C1 segment of cervical spinal cord (tissue), 14 donors: ENCODE data around the gene SLC25A5.
"Not testable (repeated sequence)": the region's sequence is repeated elsewhere in the genome, so short reads cannot be mapped to it uniquely, and the experiment has no call there.

Experiments used
- DNase-seq, 14 donors: peaks; one replicate each; lab custom pipeline; 2025; lab: John Stamatoyannopoulos, UW

SLC25A5 gene

DNA sequence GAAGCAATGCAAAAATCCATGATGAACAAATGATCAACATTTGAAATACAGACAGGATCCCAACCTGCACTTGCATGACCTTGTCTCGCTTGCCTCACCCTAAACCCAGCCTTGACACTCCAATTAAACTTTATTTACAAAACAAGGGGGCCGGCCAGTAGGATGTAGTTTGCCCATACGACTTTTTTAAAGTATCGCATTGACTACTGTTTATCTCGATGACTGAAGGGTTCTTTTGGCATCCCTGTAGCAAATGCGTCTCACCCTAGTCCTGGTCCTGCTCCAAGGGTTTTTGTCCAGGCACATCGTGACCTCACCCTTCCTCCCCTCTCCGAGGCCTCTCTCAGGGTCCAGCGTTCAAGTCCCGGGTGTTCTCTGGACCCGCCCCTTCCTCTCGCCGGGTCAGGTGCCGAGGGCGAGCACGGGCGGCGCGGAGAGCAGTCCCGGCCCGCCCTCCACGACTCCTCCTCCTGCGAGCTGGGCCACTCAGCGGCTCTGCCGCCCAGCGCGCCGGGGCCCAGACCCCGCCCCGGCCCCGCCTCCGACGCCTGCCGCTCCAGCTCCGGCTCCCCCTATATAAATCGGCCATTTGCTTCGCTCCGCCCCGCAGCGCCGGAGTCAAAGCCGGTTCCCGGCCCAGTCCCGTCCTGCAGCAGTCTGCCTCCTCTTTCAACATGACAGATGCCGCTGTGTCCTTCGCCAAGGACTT, at the start of gene SLC25A5:
Gene SLC25A5 (plus strand): TSS at position 603 of the 709 bp plus-strand sequence. CDS start 72 bp downstream, at position 675.
- peak; percentile 6 to 83 (median 70) for DNase-seq

DNA sequence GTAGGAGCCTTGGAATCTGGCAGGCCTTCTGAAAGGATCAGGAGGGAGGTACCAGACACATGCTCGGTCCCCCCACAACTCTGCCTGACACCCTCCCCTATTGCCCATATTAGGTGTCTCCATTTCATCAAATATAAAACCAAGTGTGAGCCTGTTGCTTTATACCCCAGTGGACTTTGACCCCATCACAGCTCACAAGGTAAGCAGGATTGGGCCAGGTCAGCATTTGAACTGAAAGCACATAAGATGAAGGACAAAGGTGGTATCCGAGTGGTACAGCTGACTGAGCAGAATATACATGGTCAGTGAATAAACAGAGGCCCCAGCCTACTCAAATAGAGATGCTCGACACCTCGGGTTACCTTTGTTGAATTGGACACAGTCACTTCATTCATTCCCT, 49.1 kb upstream of the SLC25A5 start:
- no peak for DNase-seq

DNA sequence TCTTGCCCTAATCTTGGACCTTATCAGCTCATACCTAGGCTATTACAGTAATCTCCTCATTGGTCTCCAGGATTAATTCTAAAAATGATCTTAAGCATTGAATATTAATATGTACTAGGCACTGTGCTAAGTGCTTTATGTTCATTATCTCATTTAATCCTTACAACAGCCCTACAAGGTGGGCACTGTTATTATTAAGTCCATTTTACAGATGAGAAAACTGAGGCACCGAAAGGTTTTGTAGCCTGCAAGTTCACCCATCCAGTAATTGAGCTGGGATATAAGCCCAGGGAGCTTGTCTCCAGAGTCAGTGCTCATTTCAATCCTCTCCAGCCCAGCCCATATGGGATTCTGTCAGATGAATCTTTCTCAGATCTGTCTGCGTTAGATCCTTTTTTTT, 48.3 kb upstream of the SLC25A5 start:
- no peak for DNase-seq

DNA sequence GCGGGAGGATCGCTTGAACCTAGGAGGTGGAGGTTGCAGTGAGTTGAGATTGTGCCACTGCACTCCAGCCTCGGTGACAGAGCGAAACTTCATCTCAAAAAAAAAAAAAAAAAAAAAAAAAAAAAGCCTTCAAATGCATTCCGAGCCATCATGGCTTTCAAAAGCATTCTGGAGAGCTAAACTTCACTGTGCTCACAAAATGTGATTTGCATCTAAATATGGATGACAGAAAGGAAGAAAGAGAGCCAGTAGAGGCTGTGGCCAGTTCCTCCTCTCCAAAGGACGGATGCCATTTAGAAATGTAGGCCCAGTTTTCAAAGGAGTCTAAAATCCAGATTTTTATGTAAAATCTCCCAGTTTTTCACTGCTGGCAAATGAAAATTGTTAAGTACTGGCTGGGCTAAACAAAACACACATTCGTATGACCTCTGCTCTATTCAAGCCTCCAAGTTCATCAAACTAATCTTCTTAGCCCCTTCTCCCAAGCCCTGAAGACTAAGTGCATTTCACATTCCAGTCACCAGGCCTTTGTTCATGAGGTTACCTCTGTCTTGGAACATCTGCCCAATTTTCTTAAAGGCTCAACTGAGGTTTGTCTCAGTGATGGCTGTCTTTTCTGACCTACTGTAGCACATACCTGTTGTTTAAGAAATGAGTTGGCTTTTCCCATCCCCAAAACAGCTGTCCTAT, 47.1 kb upstream of the SLC25A5 start:
- DNase-seq = no peak

DNA sequence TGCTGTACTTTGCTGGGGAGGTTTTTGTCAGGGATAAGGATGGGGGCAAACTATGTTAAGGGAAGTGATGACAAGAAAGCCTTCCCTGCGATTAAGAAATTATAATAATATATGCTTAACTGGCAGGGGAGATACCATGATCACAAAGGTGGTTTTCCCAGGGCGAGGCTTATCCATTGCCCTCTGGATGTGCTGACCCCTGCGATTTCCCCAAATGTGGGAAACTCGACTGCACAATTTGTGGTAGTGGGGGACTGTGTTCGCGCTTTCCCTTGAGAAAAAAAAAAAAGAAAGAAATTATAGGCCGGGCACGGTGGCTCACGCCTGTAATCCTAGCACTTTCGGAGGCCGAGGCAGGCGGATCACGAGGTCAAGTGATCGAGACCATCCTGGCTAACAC, 44.6 kb upstream of the SLC25A5 start:
- DNase-seq = no peak

DNA sequence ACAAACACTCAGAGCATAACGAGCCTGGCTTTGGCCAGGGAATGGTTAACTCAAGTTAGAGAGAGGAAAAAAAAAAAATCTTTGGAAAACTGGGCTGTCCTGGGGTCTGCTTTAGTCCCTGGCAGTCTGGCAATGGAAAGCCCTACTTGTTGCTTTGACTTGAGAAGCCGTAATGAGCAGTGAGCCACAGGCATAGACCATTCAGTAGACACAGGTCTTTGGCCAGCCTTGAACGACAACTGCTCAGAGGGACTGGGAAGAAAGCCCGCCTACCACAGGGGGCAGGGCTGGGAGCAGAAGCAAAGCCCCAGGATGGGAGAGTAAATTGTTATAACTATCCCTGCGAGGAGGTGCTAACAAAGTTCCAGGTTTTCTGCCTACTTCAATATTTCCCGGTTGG, 43.2 kb upstream of the SLC25A5 start:
- DNase-seq = no peak

DNA sequence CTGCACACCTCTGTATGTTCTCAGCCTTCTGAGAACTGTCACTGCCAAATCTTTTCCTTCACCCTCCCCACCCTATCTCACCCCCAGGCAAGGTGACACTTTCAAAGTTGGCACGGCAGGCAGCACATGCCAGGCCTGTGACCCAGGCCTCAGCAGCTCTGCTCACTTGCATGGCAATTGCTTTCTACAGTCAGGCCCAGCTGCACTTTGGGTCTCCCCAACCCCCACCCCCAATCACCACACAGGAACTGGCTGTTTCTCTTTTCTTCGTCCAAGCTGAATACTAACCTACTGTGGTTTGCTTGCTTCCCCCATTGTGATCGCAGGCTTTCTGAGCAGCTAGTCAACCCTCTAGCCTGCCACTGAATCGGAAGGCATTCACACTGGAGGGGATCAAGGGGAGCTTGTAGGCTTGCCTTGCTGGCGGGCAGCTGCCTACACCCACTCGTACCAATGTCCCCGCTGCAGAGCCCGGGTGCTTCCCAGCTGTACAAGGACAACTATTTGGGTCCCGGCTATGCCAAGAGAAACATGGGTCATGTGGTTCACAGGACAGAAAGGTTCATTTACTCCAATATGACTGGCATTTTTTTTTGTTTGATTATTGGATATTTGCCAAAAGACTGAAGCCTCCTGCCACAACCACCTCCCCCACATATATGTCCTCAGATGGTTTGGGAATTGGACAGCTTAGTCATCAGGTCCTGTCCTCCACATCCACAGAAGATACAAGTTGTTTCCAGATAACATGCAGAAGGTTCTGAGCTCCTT, 41.0 kb upstream of the SLC25A5 start:
- DNase-seq = peak in 10 of 14 donors; percentile 1 to 20 (median 8)

DNA sequence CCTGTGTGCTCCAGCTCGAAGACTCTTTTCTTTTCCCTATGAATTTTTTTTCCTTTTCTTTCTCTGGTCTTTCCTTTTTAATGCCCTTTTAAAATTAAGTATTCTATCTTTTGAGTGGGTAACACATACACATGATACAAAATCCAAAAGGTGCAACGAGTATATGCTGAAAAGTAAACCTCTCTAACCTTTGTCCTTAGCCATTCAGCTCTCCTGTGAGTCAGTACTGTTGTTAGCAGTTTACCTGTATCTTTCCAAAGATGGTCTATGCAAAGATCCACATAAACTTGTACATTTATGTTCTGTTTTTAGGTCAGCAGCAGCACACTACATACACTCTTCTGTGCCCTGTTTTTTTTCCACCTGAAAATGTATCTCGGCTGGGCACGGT, 40.5 kb upstream of the SLC25A5 start:
- no peak for DNase-seq

DNA sequence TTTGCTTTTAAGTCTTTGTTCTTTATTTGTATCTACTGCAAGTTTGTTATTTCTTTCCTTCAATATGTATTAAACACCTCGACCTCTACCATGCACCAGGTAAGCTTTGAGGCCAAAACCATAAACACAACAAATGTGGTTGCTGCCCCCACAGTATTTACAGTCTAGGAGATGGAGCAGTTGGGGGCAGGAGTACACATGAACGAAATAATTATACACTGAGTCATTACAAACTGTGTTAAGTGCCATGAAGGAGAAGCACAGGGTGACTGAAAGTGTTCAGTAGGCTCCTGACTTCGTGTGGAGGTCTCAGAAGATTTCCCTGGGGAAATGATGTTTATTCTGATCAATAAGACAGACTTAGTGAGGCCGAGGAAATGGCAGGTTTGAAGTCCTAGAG, 38.8 kb upstream of the SLC25A5 start:
- no peak for DNase-seq

DNA sequence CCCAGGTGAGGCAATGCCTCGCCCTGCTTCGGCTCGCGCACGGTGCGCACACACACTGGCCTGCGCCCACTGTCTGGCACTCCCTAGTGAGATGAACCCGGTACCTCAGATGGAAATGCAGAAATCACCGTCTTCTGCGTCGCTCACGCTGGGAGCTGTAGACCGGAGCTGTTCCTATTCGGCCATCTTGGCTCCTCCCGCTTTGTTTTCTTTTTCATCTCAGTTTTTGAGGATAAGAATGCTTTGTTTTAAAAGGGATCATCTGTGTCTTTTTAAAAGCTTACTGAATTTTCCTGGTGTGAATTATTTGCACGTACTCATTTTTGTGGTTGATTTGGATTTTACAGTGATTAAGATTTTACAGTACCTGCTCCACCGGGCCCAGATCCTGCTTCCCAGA, 26.9 kb upstream of the SLC25A5 start:
- DNase-seq = not testable (repeated sequence)

DNA sequence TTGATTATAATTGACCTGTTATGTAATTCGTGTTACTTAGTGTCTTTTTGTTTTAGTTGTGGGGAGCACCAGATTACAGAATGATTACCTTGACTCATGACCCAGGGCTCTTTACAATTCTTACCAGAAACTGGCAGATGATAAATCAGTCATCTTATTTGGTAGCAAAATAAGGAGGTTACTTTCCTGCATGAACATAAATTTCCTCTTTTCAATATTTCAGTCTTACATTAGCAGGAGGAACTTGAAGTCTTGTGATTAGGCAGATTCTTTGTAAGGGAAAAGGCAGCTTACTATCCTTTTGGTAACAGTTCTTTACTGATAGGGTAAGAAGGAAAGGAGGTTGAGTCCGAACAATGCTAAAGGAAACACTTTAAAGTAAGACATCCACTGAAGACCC, 26.0 kb upstream of the SLC25A5 start:
- no peak for DNase-seq

DNA sequence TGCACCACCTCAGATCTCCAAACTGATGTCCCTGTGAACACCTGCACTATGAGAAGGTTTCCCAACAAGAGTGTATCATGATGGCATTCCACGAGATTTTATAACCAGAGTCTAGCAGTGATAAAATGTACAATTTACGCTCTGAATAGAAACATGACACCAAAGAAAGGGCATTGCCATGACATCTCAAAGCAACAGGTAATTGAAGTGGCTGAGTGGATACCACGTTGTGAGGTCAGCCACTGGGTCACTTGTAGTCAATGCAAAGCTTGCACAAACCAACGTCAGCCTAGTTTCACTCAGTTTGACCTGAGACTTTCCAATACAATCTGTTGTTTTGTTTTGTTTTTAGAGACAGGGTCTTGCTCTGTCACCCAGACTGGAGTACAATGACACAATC, 15.0 kb upstream of the SLC25A5 start:
- no peak for DNase-seq

DNA sequence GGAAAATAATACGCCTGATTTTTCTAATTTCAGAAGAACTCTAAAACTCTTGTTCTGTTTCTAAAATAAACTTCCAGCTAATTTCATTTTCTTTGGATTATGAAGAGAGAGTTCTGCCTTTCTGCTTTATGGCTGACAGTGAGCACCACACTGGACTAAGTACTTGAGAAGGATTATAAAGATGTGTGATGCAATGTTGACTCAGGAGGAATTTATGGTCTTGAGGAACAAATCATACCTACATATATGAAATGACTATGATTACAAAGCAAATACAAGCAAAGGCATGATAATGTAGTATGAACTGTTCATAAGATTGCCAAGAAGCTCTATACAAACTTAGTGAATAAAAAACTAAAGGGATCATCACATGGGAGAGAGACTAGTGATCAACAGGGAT, 13.0 kb upstream of the SLC25A5 start:
- DNase-seq = no peak

DNA sequence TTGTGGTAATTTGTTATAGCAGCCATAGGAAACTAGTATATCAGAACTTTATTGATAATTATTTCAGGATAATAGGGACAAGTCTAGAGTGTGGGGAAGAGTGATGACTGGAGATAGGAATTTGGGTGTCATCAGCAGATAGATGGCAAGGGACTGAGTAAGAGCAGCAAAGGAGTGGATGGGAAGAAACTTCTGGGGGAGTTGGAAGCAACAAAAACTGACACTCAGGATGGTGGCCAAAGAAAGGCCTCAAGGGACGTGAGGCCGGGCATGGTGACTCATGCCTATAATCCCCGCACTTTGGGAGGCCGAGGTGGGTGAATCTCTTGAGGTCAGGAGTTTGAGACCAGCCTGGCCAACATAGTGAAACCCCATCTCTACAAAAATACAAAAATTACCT, 9.1 kb upstream of the SLC25A5 start:
- no peak for DNase-seq

DNA sequence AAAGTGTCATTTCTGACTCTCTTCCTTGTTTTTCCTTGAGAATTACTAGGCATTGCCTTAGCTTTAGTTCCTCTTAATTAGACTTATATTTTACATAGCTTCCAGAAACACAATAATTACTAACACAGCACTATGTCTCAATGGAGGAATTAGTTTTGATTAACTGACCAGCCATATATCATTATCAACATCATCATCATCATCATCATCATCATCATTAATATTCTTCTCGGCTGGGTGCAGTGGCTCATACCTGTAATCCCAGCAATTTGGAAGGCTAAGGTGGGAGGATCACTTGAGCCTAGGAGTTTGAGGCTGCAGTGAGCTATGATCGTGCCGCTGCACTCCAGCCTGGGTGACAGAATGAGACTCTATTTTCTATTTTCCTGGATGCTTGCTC, 2.7 kb upstream of the SLC25A5 start:
- no peak for DNase-seq

DNA sequence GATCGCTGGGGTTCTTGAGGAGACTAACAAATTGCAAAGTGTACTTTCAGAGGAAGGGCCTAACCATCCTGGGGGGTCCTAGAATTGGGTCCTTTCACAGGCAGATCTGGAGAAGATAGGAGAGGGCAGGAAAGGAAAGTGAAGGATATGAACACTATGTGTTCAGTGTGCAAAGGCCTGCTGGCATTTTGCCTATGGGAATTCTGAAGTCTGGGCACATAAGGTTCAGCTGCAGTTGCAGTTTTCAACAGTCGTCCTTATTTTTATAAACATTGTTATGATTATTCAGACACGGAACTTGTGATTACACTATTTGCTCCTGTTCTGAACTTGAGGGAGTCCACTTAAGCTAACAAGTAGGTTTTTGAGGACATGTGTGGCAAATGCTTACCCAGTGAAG, 1.3 kb upstream of the SLC25A5 start:
- no peak for DNase-seq

DNA sequence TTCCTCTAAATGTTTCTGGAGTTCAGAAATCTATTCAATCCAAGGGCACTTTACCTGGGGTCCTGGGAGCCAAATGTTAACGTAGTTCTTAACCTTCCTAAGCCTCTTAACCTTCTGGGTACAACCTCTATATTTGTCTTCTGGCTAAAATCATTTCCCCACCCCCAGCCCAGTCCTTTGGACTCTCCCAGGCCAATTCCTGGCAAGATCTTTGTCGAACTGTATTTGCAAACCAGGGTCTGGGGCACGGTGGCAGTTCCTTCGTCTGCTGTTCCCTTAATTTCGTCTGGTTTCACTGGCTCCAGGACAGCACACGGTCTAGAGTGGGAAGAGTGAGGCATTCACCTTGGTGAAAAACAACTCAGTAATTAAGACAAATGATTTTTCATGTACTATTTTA, 811 bp upstream of the SLC25A5 start:
- no peak for DNase-seq

DNA sequence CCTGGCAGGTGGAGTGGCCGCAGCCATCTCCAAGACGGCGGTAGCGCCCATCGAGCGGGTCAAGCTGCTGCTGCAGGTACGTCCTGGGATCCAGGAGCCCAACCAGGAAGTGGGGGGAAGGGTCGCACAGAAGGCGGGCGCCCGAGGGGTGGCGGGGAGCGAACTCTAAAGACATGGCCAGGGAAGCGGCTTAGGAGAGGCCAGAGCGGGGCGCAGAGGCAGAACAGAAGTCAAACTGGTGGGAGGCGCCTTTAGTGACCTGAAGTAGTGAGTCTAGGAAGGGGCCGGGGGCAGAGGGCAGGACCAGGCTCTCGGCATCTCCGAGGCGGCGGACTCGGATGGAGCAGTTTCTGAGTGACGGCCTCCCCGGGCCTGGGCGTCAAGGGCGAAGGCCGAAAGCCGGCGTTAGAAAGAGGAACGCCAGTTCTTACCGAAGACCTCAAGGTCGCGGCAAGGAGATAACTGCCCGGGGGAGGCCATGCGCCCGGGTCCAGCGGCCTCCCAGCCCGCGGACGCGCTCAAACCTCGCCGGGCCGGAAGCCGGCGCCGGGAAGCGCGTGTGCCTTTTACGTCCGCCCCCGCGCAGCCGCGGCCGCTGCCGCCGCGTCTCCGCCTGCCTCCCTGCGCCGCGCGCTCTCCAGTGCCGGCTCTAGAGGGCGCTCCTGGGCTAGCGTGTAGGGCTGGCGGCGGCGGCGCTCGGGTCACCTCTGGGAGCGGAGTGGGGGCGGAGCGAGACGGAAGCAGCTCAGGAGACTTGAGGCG, 488 bp downstream of the SLC25A5 start:
- peak; percentile 4 to 79 (median 58) for DNase-seq

DNA sequence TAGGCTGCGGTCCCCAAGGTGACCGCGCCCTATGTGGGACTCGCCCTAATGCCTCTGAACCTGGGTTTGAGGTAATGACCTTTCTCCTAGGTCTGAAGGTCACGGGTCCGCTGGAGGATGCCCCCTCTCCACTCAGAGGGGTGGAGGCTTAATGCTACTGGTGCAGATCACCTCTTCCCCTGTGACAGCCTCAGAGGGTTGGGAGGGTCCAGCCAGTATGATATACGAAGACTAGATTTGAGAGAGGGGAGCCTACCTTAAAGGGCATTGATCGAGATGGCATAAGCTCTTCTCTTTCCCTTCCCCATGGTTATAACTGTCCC, 1.0 kb downstream of the SLC25A5 start:
- DNase-seq = no peak

DNA sequence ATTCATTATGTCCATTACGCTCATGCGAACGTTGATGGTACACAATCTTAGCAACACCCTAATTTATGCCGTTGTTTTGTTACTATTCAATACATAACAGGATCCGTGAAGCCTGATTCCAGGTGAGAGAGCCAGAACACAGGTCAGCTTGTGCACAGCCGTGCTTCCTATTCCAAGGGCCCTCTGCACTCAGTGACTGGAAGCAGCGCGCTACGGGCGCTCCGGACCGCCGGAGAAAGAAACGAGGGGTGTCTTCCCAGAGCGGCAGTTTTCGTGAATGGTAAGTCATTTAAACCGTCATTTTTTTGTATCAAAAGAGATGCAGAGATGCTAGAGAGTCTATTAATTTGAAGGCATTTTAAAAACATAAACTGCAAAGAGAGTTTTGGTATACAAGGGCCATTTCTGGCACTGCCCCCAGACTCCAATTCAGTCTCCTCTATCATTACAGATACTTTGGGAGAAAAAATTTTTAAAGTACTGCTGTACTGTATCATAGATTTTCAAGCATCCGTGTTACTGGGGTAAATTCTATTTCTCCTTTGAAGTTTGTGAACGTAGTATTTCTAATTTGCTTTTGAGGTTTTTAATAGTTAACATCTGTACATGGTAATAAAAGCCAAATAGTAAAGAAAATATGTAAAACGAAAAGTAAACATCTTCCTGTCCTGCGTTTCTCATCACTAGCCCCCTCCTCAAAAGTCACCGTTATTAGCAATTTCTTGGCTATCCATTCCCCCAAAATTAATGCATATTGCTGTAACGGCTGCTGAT, 6.6 kb downstream of the SLC25A5 start:
- DNase-seq = no peak

DNA sequence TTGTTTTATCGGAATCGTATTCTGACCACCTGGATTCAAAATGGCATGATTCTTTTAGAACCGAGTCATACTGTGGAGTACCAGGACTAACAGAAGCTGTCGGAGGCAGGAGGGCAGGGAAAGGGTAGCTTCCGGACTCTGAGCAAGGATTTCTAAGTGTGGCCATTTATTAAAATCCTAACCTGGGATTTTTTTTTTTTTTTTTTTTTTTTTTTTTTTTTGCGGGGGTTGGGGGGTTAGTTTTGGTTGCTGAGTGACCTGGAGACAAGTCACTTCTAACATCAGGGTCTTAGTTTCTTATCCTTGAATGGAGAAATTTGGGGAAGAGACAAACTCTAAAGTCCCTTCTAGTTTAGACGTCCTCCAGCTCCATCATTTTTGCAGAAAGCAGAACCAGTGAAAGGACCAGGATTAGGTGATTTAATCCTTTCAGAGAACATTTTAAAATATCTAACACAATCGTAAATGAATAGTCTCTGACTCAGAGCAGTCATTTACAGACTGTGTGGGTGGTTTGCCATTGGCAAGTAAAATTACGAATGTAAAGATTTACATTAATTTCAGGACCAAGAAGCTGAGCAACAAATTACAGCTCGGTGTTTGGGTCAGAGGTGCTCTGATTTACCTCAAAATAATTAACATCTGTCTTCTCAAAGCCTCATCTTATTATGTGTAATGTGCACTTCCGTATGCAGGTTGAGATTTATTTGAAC, 7.3 kb downstream of the SLC25A5 start:
- DNase-seq = no peak
